GM12892 (cell line): ENCODE data around the gene TRIM9.

ENCODE experiments used
- POLR2A ChIP-seq: IDR thresholded peaks from 2 replicates; pipeline ENCODE4 v1.6.1; 2011; ENCODE audit warnings: low read depth, low read length, control low read depth
- POLR2AphosphoS5 ChIP-seq: IDR thresholded peaks from 2 replicates; pipeline ENCODE4 v1.6.1; 2011; ENCODE audit warnings: low read depth, low read length, control low read depth

DNA sequence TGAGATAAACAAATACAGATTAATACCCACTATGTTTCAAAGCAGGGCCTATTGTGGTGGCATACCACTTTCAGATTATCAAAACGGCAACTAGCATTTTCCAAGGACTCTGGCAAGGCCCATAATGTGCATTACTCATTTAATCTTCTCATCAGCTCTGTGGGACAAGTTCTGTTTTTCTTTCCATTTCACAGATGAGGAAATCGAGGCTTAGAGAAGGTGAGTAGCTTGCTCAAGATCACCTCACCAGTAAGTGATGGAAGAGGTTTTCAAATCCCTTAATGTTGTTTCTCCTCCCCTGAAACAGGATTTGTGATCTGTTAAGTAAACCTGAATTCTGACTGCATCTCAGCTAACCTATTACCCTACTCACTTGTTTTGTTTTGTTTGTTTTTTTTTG, 146.7 kb downstream of the TRIM9 start:
- TF ChIP-seq POLR2A (no peak), POLR2AphosphoS5 (no peak)
